Measurements from ENCODE around the gene ITIH5.

ITIH5 gene

DNA sequence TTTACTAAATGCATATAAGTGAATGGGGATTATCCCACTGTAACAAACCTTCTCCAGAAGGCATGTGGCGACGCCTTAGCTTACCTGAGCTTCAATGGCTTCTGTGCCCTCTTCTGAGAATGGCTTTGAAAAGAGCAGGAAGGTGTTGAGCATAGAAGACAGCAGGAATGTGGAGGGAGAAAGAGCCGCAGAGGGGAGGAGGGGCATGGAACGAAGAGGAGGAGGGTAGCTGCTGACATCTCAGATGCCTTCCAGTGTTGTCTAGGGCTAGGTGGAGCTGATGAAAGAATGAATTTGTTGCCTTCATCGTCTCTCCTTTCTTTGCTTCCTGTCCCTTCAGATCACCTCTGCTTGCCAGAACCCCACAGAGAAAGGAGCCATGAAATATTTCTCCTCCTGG is 86.2 kb downstream of the ITIH5 start:
- no peak for DNase-seq

DNA sequence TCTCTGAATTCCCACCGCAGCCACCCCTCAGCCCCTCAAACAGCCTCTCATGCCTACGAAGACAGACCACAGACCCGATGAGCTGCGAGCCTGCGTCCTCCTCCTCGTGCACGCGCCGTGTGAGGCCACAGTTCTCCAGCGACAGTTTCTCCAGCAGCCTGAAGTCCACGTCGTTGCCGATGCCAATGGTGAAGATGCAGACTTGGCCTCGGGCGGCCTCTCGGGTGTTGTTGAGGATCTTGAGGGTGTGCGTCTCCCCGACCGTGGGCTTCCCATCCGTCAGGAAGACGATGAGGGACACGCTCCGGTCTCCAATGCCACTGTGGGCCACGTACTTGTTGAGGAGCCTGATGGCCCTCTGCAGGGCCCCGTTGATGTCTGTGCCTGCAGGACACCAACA is 87.1 kb downstream of the ITIH5 start:
- no peak for DNase-seq

DNA sequence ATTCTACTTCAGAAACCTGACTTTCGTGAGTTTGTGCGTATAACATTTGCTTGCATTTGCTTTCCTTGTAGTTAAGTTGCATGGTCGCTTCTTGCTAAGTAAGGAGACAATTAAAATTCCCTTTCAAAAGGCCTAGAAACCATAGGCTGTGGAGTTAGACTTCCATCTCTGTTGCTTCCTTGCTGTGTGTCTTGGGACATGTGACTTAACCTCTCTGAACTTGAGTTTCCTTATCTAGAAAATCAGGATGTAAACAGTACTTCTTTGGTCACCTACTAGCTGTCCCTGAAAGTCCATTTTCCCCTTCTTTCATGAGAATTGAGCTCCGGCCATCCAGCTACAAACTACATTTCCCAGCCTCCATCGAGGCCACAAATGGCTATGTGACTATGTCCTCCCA is 89.2 kb downstream of the ITIH5 start:
- DNase-seq, result no peak

DNA sequence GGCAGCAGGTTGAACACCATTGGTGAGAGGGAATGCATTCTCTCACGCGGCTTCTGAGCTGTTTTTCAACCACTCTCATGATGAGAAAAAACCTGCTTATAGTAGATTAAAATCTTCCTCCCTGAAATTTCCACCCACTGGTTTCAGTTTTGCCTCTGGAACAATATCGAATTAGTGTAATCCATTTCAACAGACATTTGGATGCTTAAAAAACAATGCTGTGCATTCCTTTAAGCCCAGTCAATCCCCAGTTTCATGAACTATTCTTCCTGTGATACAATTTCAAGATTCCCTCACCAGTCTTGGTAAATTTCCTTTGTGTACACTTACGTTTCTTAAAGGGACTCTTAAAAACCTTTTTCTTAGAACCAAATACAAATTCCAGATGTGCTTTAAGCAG is 89.6 kb downstream of the ITIH5 start:
- no peak for DNase-seq

DNA sequence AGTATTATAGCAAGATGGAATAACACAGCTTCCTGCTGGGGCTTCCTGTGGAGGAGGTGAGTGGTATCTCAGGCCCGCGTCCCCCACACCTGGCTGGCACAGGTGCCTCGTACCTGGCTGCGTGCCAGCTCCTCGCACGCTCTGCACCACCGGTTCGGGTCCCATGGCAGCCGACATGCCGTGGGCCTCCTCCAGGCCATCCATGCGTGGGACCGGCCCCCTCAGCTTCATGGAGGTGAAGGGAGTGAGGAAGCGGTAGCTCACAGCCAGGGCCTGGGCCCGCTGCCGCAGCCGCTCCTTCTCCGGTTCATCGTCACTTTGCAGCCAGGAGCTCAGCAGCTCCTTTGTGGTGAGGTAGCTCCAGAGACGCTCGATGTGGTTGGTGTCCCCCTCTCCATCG is 90.4 kb downstream of the ITIH5 start:
- DNase-seq, result no peak

DNA sequence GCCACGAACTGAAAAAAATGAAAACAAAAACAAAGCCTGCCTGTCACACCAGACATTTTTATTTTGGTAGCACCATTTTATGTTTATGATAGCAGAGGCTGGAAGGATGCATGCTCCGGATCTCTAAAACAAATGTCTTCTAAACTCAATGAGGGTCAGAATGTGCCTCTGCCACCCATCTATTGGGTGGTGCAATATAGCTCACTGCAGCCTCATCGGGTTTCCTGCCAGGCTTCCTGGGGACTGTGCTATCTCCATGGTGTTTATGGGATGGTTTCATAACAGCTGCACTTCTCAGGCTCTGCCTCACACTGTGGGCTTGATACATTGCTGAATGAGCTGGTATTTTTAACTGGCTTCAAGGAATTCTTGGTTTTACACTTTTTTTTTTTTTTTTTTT is 94.4 kb downstream of the ITIH5 start:
- no peak for DNase-seq

DNA sequence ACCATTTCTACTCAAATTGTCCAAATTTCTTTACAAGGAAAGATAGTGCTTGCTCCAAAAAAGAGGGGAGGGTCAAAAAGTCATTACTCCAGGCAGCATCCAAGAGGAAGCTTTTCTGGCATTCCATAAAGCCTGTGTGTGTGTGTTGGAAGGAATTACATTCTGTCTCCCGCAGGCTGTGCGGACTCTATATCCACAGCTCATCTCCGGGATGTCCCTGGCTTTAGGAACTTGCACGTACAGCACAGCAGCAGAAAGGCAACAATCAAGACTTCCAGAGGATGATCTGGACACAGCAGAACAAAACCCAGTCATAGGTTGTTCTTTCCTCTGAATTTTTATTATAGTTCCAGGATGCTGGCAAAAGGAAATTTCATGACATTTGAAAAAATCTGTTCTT is 94.8 kb downstream of the ITIH5 start:
- DNase-seq, result no peak

DNA sequence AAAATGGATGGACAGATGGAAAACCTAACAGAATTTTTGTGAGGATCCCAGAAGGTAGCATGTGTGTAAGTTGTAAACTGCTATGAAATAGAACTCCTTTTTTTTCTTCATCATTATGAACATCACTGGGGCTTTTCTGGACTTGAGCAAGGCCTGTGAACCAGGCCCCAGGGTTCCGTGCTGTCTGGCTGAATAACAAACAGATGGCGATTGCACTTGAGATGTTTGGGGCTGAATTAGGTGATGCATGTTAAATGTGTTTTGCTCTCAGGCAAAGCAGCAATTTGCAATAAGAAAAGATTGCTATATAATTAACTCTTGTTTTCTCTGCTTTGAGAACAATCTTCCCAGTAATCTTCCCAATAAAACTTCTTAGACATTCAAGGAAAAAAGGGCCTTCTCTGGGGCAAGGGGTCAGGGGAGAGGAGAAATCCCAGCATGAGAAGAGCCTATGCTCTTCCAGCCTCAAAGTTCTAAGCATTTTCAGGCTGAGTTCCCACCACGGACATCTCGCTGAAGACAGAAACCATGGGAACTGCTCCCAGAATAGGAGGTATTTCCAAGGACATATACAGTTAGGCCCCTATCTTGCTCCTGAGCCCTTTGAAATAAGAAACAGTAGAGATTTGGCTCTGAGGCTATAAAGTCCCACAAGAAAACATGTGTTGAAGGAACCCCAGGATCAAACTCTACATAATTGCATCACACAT is 98.7 kb downstream of the ITIH5 start:
- no peak for DNase-seq

DNA sequence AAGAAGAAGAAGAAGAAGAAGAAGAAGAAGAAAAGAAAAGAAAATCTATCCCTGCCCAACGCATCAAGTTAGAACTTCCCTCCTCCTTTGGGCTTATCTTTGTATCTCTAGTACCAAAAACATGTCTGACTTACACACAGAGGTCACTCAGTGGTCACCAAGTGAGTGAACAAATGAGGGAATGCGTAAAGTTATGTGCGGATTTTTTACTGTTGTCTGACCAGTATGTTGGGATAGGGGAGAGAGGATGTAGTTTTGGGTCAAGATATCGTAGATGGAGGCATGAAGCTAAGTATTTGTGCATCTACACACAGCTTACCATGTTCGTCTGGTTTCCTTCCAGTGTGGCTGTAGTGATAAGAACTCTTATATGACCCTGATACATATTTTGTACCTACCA is 99.9 kb downstream of the ITIH5 start:
- no peak for DNase-seq

DNA sequence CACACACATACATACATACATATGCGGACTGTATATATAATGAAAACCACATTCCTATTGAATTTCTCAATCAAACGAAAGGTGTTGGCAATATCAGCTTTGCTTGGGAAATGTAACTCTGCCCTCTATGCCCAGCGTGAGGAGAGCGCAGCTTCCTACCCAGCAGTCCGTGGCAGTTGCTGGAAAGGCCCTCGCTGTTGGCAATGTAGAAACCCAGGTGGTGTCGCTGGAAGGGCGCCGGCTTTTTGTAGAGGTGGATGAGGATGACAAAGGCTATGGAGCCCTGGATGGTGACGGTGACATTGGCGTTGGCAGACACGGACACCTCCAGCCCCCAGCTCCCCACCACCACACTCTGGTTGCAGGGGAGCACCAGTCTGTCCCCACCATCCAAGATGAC is 100.9 kb downstream of the ITIH5 start:
- DNase-seq, result no peak

DNA sequence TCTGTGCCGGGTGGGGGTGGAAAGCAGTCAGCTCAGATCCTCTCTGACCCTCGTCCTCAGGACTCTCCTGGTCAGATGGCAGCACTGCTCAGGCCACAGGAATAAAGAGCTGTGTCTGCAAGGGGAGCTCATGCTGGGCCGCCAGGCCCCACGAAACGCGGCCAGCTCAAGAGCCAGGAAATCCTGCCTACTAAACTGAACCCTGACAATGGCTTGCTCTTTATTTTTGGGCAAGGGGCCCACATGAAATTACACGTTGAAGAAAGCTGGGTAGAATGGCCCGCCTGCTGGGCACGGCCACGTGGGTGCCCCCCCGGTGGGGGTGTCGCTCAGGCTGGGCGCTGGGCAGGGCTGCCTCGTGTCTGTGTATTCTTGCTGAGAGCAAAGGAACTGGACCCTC is 103.0 kb downstream of the ITIH5 start:
- DNase-seq, result no peak

DNA sequence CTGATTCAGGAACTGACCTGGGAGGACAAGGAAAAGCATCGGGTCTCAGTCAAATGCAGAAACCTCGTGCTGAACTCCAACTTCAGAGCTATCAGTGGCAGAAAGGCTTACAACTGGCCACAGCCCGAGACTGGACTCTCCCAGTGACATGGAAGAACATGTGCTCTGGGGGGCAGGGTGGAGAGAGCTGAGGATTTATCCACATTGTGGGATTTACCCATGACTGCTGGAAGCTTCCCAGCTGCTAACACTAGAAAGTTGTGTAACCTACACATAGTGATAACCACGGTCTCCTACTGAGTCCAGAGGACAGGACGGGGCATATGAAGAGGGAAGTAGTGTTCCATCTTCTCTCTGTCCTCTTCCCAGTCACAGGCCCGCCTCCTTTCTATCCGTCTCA is 103.4 kb downstream of the ITIH5 start:
- DNase-seq, result no peak

DNA sequence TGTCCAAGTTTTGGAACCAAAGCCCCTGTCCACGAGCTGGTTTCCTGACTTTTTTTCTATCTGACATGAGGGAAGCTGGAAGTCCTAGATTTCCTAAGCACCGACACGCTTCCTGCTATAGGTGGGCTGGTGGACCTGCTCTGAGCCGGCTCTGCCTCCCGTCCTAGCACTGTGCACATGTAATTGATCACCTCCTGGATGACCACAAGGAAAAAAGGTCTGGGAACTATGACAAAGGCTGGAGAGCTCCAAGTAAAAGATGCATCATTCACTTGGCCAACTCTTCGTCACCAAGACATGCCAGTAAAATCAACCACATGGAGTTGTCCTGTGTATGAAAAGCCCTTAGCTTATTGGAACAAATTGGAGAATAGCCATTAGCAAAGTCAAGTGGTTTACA is 104.8 kb downstream of the ITIH5 start:
- no peak for DNase-seq

DNA sequence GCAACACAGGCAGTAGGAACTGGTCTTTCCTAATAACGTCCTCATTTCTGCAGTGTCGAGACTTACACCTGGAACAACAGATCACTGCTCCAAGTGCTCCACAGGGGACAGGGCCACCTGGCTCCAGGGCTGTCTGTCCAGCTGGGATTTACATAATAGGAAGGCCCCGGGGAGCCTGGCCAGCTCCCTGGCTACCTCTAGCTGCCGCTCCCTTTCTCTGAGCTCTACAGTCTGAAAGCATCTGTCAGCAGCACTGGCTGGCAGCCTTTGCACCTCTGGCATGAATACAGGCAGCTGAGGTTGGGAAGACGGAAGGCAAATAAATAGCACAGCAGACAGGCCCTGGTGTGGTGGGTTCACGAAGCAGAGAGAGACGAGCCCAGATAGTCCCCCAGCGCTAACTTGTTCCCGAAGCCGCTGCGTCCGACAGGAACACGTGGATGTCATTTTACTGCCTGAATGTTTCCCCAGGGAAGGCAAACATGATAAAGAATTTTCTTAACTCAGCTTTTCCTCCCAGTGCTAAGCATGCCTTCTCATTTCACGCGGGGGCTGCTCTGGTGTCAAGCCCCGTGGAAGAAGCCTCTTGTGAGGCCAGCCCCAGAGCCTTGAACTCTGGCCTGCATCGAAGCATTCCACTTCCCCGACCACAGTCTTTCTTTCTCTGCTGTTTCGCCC is 105.4 kb downstream of the ITIH5 start:
- no peak for DNase-seq

DNA sequence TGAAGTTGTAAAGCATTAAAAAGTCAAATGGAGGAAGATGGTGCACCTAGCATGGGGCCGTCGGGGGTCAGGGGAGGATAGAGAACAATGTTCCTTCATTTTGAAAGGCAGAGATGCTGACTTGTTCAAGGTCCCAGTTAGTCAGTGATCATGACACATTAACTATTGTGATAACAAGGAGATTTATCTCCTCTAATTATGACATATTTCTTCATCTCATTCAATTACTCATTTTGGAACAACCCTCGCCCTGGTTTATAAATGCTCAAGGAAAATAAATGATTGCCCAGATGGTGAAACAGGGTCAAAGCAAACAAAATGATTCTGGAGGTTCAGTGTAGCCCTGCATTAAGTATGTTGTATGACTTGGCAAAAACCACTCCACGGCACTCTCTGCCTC is 106.2 kb downstream of the ITIH5 start:
- no peak for DNase-seq

DNA sequence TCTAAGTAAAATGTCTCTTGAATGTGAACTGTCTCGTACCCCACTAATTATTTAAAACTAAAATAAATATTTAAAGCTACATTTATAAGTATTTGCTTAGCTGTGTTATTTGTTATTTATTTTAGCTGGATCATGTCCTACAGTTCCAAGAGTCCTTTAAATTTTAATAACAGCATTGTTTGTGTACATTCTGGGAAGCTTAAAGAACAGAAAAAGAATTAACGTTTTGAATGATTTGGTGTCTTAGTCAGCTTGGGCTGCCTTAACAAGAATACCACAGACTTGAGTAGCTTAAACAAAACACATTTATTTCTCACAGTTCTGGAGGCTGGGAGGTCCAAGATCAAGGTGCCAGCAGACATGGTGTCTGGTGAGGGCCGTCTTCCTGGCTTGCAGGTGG is 107.4 kb downstream of the ITIH5 start:
- no peak for DNase-seq

DNA sequence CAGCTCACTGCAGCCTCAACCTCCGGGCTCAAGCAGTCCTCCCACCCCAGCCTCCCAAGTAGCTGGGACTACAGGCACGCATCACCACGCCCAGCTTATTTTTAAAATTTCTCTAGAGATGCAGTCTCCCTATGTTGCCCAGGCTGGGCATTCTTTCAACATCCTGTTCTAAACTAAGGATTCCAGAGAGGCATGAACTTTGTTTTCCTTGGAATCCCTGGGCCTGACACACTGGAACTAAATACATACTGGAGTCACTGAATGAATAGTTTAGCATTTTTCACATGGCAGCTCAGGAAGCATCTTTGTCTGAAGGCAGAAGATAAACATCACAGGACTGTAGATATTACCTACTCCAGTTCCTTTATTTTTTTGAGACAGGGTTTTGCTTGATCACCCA is 108.7 kb downstream of the ITIH5 start:
- no peak for DNase-seq

DNA sequence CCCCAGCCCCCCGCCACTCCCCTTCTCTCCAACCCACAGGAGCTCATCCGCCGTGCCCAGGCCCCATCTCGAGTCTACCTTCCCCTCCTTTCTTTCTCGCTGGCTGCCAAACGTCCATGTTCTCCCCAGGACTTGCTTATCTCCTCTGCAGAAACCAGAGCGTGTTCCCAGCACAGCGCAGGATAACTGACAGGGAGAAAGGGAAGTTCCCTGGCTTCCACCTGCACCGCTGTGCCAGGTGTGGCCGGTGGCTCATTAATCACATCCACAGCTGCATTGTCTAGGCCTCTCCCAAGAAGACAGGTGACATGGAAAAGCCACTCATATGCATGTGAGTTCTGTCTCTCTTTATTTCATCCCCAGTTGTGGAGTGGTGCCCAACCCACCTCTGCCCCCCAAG is 113.2 kb downstream of the ITIH5 start:
- no peak for DNase-seq

DNA sequence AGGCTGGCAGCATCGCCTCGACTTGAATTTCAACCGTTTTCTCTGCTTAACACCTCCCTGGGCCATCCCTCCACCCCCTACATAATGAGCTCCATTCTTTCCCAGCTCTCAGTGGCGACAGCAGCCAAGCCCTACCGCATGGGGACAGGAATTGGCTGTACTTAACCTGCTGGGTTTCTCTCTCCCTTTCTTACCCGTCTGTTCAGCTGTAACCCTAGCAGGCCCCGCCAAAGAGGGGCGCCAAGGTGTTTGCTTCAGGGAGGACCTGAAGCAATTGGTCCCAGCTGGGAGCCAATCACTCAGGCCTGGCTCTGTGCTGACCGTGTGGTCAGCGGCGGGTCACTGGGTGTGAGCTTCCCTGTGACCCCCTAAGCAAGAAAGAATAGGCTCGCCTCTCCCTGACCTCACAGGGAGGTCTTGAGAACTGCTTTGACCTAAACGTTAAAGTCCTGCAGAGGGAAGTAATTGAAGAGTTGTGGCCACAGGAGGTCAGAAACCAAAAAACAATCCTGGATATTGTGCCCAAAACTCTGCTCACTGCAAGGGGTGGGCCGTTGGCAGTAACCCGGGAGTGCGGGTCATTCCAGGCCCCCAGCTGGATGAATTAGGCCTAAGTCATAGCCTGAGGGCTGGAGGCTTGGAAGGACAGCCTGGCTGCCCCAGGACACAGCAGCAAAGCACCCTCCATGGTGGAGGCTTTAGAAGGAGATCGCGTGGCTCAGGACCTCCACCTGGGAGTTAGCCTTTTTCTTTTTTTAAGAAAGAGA is 114.6 kb downstream of the ITIH5 start:
- no peak for DNase-seq

DNA sequence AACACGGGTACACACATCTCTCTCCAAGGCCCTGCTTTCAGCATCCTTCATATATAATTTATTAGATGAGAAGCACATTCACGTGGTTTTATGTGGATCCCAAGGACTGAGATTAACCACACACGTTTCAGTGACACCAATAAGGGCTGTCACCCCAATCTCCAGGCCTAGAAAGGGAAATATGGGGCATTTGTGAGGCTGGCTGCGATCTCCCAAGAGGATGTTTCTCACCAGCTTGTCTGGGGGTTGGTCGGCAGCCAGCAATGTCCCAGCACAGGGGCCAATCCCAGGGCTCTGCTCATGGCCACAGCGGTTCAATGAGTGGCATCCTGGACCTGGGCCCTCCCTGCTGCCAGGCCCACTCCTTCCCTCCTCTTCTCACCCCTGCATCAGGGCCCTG is 115.5 kb downstream of the ITIH5 start:
- no peak for DNase-seq

DNA sequence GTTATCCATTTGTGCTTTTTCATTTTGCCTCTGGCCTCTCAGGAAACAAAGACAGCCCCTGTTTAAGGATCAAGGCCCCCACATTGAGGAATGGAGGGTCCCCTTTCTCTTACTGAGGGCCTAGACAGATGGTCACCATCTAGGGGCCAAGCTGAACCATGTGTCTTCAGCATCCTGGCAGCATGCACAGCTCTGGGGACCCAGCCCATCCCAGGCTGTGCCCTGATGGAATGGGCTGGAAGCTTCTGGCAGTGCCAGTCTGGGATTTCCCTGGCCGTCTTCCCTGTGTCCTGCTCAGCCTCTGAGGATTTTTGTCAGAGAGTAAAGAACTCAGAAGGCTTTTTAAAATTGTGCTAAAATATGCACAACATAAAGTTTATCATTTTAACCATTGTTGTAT is 116.8 kb downstream of the ITIH5 start:
- DNase-seq, result no peak

DNA sequence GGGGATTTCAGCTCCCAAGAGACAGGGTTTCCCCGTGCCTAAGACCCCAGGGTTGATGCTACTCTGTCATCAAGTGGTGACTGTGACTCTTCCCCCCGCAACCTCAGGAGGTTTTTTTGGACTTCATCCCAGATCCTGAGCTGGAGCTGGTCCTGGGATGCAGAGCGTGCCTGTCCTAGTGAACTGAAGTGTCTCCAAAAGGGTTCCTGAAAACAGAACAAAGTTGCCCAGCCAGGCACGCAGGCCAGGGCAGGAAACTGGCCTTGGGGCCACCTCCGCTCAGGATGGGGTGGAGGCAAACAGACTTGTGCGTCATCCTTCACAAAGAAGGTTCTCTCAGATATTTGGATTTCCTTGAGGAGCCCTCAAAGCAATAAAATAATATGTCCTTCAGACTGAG is 118.9 kb downstream of the ITIH5 start:
- DNase-seq, result no peak

DNA sequence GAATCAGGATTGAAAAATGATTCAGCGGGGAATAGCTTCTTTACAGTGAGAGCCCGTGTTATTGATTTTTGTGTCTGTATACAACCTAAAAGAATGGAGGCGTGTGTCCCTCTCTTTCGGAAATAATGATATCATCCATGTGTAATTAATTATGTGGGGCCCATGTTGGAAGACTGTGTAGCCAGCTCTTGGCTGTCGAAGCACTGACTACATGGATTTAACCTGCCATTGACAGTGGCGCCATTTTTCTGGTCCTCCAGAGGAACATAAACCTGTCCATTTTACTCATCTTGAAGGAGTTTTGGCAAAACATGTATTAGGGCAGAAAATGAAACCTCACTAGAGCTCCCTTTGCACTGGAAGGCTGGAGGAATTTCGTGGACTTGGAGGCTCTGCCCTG is 119.6 kb downstream of the ITIH5 start:
- no peak for DNase-seq

DNA sequence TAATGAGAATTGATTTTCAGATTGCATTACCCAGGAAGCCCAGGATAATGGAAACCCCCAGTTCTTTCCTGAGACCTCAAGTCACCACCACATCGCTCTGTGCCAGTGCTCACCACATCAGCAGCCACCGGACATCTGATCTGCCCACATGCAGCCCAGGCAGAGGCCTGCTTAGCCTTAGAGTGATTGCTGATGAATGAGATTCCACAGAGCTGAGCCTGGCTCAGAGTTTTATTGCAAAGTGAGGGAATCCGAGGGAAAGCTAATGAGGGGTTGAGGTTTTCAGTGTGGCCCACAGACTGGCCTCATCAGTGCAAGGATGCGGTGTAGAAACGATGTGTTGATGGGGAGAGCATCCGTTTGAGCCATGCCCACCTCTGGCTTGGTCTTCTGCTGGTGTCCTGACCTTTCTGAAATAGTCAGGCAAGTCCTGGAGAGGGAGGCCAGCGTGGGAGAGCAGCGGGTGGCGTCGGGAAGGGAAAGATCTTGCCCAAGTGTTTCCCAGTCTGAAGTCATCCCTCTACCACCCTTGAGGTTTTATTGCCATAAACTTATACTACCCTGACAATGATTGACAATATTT is 120.3 kb downstream of the ITIH5 start:
- no peak for DNase-seq

Data from T-helper 2 cell (primary cell).